Posterior vena cava (tissue), 2 donors: ENCODE results near the gene KLRC1. TPM values are rescaled to one million over a fixed set of nuclear protein-coding genes. Genes with fewer than 3 reads are reported as not detected.
"Not testable (repeated sequence)": the region's sequence is repeated elsewhere in the genome, so short reads cannot be mapped to it uniquely, and the experiment has no call there.

Source experiments
- DNase-seq: peaks from one replicate; pipeline ENCODE4 v3.0.0-alpha.2; 2020; ENCODE audit warnings: low spot score
- intact Hi-C, 2 donors: fragments of 100-400 bp; cut with DNase I; formaldehyde crosslinking; loops; one replicate each; pipeline versions ENCODE4 v1.14.1 to v1.14.2; 2022 to 2023
- long read RNA-seq, 2 donors: library from polyadenylated mRNA; unstranded; transcript quantifications; one replicate each; pipeline ENCODE4 v2.0.0, GENCODE V29; 2020 to 2021
- total RNA-seq, 2 donors: library from RNA; stranded (reverse); fragmentation: NEBNext Ultra II Directional; extraction: Animal tissue kit (Norgen Biotek cat#: 25700); gene quantifications; one replicate each; pipeline ENCODE4 v1.2.1, GENCODE V29; 2021
- donor health status: DM: yes; HTN: yes; CAD: no.
- donor health status: DM: yes; HTN: yes; CAD: no.

KLRC1 gene
- total RNA-seq = under 1 TPM in 1 of 2 donors, not detected in 1; 0.38 TPM
- long read RNA-seq, donor 1 = 0 reads
- long read RNA-seq, donor 2 = 0 reads

DNA sequence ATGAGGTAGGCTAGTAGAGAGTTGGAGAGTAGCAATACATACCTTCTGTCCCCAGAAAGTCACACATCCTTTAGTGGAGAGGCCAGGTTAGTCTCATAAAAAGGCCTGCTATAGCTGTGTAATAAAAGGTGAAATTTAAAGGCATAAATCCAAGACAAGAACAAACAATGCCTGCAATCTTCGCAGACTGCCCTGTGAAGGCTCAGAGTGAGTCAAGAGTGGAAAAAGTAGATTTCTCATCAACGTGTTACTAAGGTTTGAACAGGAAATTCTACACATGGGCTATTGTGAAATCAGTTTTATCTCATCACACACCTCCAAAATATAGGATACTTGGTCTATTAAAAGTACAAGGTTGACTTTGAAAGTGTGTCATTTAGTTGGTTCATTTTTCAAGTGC, at the start of gene KLRC1:
Gene KLRC1 (minus strand): TSS at position 222 of the 400 bp plus-strand sequence. CDS start 2,221 bp downstream, outside the sequence.
- no peak for DNase-seq
- intact Hi-C loops = no loop called here

DNA sequence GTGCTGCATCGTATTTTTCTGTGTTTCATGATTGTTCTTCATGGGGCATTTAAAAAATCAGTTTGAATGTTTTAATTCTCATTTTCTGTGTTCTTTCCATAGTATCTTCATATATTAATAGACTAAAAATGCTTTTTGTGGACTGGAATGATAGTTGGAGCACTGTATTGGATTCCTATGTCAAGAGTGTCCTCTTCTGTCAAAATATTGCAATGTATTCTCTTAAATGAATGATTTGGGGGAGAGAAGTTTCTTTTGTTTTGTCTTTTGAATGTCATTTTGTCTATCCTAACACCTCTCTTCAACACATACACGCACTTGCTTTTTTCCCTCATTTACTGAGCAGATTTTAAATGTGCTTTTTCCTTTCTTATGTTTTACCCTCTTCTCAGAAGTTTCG, 47.9 kb upstream of the KLRC1 start:
- no peak for DNase-seq
- intact Hi-C loops = no loop called here

DNA sequence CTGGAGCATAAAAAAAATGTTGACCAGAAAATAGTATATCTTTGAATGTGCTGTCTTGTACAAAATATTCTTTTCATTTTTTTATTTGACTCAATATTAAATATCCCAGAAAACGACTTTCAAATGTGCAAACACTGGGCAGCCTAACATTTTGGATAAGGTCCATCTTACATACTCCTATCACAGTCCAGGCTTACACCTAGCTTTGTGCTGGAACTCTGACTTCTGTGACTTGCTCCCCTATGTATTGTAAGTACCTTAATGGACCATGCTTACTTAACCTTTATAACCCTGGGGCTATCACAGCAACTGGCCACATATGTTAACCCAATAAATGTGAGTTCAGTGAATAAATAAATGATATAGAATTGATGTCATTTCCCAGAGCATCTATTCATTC, 44.9 kb upstream of the KLRC1 start:
- no peak for DNase-seq
- intact Hi-C loops = no loop called here

DNA sequence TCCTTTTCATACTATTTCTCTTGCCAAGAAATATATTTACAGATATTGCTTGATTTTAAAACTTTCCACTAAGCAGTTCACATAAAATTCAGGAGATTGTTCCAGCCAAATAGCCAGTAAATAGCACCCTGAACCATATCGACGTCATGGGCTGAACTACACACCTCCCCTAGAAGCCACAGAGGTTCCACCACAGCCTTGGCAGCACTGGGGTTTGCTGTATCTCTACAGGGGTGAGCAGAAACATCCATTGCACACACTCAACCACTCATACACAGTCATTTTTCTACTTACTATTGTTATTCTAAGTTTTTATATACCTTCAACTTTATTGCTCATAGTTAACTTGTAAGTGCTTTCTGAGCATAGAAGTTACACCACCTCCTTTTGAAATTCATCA, 44.4 kb upstream of the KLRC1 start:
- DNase-seq = no peak
- intact Hi-C loops = no loop called here

DNA sequence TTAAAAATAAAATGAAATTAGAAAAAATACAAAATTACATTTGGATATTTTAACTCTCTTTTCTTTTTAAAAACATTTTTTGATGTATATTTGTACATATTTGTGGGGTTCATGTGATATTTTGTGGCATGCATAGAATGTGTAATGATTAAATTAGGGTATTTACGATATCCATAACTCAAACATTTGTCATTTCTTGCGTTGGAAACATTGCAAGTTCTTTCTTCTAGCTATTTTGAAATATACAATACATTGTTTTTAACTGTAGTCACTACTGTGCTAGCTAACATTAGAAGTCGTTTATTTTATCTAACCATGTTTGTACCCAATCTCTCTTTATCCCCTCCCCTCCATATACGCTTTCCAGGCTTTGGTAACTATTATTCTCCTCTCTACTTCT, 38.6 kb upstream of the KLRC1 start:
- intact Hi-C loops = no loop called here
- no peak for DNase-seq

DNA sequence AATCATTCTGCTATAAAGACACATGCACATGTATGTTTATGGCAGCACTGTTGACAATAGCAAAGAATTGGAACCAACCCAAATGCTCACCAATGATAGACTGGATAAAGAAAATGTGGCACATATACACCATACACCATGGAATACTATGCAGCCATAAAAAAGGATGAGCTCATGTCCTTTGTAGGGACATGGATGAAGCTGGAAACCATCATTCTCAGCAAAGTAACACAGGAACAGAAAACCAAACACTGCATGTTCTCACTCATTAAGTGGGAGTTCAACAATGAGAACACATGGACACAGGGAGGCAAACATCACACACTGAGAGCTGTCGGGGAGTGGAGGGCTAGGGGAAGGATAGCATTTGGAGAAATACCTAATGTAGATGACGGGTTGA, 34.2 kb upstream of the KLRC1 start:
- DNase-seq, intact Hi-C loops: not testable (repeated sequence)

DNA sequence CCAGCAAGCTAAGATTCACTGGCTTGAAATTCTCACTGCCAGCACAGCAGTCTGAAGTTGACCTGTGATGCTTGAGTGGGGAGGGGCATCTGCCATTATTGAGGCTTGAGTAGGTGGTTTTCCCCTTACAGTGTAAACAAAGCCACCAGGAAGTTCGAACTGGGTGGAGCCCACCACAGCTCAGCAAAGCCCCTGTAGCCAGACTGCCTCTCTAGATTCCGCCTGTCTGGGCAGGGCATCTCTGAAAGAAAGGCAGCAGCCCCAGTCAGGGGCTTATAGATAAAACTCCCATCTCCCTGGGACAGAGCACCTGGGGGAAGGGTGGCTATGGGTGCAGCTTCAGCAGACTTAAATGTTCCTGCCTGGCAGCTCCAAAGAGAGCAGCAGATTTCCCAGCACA, 28.7 kb upstream of the KLRC1 start:
- DNase-seq, intact Hi-C loops: not testable (repeated sequence)

DNA sequence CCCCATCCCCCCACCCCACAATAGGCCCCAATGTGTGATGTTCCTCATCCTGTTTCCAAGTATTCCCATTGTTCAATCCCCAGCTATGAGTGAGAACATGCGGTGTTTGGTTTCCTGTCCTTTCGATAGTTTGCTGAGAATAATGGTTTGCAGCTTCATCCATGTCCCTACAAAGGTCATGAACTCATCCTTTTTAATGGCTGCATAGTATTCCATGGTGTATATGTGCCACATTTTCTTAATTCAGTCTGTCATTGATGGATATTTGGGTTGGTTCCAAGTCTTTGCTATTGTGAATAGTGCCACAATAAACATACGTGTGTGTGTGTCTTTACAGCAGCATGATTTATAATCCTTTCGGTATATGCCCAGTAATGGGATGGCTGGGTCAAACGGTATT, 19.6 kb upstream of the KLRC1 start:
- intact Hi-C loops, DNase-seq: not testable (repeated sequence)

DNA sequence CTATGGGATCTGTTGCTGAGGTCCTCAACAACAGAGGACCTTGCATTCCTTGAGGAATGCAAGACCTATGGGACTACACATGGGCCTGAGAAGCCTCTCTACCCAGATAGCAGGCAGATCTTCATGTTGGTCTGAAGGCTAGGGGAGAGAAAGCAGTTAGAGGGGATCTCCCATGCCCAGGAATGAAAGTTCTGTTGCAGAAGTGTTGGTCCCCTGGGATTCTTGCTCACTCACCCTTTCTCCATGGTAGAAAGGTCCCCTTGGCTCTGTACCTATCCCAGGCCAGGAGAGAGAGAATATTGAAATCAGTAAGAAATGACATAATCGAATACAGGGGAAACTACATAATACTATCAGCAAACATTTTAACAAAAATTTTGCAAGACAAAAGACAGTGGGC, 16.5 kb upstream of the KLRC1 start:
- no peak for DNase-seq
- intact Hi-C loops = no loop called here

DNA sequence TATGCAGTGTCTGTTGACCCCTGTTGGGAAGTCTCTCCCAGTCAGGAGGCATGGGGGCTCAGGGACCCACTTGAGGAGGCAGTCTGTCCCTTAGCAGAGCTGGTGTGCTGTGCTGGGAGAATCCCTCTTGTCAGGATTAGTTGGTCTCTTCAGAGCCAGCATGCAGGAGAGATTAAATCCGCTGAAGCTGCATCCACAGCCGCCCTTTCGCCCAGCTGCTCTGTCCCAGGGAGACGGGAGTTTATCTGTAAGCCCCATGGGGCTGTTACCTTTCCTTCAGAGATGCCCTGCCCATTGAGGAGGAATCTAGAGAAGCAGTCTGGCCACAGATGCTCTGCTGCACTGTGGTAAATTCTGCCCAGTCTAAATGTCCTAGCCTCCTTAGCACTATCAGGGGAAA, 13.1 kb upstream of the KLRC1 start:
- no peak for DNase-seq
- intact Hi-C loops = no loop called here

DNA sequence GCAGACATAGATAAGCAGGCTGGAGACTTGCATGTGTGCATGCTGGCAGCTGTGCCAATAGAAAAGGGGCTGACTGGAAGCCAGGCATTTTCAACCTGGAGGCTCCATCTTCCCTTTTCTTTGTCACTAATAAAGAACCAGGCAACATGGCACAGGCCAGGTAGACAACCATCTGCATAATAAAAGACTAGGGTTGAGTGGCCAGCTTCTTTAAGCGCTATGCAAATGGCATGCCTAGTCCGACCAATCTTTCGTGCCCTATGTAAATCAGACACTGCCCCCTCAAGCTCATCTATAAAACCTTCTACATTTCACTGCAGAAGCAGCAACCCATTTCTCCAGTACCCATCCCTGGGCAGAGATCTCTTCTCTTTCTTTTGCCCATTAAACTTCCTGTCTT, 4.6 kb upstream of the KLRC1 start:
- intact Hi-C loops = no loop called here
- no peak for DNase-seq

DNA sequence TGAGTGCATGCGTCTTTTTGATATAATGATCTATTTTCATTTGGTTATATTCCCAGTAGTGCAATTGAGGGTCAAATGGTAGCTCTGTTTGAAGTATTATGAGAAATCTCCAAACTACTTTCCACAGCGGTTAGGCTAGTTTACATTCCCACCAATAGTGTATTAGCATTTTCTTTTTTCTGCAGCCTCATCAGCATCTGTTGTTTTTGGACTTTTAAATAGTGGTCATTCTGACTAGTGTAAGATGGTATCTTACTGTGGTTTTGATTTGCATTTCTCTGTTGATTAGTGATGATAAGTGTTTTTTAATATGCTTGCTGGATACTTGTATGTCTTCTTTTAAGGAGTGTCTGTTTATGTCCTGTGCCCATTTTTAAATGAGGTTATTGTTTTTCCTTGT, 3.7 kb upstream of the KLRC1 start:
- intact Hi-C loops = no loop called here
- DNase-seq = no peak

DNA sequence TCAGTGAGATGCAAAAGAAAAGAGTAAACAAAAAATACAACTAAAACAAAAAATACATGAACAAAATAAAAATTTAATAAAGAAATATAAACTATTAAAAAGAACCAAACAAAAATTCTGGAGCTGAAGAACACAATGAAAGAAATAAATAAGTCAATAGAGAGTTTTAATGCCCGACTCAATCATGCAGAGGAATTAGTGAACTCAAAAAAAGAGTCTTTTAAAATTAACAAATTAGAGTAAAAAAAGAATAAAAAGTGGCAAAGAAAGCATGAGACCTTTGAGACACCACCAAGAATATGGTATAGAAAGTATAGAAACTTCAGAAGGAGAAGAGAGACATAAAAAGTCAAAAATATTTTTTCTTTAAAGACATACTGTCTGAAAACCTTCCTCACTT, 2.6 kb upstream of the KLRC1 start:
- DNase-seq = no peak
- intact Hi-C loops = no loop called here

DNA sequence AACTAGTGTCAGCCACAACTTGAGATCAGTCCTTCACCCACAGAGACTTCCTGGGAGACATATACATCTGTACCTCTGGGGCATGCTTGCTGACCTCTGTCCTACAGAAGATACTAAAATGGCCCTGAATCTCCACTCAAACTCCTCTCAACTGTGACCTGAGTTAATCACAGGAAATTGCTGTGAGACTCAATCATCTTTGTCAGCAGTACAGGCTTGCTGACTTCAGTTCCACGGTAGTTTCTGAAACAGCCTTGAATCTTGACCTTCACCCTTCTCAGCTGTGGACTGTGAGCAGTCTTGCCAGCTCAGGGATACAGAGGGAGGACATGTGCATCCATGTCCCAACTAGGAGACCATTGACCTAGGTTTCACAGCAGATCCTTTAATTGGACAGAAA, 1.4 kb upstream of the KLRC1 start:
- no peak for DNase-seq
- intact Hi-C loops = no loop called here

DNA sequence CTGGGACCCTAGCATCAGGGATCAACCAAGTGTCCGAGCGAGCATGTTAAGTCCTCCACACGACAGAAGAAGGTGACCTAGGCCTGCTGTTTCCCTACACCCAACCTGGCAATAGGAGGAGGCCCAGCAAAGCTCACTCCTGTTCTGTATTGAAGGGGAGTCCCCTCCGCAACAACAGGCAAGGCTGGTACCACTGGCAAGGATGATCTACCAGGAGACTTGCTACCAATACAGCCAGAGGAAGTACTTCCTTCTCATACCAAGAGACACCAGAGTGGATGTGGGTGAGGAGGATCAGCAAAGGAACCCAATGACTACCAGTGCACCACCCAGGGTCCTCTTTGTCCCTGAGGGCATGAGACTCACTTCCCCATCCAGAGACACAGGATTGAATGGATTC, 4.9 kb downstream of the KLRC1 start:
- intact Hi-C loops = no loop called here

DNA sequence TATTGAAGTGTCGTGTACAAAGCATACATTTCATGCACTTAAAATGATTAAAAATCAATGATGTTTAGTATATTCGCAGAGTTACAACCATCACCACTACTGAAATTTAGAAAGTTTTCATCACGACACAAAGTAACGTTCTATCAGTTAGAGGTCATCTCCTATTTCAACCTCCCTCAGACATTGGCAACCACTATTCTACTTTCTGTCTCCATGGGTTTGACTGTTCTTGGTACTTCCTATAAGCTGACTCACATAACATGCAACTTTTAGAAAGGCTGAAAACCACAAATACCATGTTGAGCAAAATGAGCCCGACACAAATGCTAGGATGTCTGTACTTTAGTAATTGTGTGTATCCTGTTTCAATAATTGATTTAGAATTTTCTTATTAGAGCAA, 7.1 kb downstream of the KLRC1 start:
- intact Hi-C loops = not testable (repeated sequence)

More for the DNA sequence above, 4.9 kb downstream of the KLRC1 start:
- DNase-seq = no peak

DNA sequence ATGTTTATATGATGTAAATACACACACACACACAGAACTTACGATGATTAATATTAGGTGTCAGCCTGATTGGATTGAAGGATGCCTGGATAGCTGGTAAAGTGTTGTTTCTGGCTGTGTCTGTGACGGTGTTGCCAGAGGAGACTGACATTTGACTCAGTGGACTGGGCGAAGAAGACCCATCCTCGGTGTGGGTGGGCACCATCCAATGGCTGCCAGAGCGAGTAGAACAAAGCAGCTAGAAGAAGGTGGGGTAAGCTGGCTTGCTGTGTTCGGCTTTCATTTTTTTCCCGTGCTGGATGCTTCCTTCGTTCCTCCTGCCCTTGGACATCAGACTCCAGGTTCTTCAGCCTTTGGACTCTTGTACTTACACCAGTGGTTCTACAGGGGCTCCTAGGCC, 12.0 kb downstream of the KLRC1 start:
- DNase-seq, intact Hi-C loops: not testable (repeated sequence)

More for the DNA sequence above, 7.1 kb downstream of the KLRC1 start:
- not testable (repeated sequence) for DNase-seq

DNA sequence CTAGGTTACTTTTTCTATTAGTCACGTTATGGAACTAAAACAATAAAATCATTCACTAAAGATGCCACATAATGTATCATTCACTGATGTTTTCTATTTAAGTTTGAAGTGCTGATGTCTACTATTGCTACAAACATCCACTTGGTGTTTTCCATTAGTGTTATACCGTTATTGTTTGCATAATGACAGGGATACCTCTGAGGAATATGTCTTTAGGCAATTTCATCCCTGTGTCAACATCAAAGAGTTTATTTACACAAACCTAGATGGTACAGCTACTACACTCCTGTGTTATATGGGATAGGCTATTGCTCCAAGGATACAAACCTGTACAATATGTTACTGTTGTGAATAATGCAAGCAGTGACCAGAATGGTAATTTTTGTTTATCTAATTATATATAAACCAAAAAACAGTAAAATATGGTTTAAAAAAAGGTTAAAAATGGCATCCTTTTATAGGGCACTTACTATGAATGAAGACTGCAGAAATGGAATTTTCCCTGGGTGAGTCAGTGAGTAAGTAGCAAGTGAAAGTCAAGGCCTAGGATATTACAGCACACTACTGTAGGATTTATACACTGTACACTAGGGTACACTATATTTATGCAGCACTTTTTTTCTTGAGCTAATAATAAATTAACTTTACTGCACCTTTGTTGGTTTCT, 13.4 kb downstream of the KLRC1 start:
- intact Hi-C loops, DNase-seq: not testable (repeated sequence)

DNA sequence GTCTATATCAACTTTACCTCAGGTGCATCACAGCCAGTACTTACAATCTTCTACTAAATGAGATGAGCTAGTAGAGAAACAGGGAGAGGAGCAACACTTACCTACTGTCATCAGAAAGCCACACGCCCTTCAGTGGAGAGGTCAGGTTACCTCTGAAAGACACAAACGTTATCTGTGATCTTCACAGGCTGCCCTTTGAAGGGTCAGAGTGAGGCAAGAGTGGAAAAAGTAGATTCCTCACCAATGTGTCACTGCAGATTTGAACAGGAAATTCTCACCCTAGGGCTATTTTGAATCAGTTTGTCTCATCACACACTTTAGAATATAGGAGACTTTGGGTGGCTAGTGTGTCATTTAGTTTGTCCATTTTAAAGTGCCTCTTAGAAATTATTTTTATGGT, 15.6 kb downstream of the KLRC1 start:
- DNase-seq, intact Hi-C loops: not testable (repeated sequence)

DNA sequence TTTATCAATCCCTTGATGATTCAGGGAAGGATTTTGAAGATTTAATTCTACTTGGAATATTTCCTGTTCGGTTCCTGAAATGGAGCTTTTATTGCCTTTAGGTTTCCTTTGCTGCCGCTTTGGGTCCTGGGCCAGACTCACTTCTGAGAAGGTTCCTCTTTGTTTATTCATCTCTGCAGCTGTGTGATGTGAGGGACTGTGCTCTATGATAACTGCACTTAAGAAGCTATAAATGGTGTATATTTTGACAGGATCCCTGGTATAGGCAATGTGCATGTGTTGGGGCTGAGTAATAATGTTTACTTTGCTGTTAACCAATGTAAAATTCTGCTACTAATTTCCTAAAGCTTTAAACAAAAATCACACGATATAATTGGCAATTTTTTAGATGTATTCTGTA, 17.4 kb downstream of the KLRC1 start, which contains the start of gene KLRC2:
Gene KLRC2 (minus strand): TSS at position 195 of the 400 bp plus-strand sequence. CDS start 24 bp downstream, at position 171.
- DNase-seq, intact Hi-C loops: not testable (repeated sequence)

DNA sequence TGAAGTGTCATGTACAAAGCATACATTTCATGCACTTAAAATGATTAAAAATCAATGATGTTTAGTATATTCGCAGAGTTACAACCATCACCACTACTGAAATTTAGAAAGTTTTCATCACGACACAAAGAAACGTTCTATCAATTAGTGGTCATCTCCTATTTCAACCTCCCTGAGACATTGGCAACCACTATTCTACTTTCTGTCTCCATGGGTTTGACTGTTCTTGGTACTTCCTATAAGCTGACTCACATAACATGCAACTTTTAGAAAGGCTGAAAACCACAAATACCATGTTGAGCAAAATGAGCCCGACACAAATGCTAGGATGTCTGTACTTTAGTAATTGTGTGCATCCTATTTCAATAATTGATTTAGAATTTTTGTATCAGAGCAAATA, 22.6 kb downstream of the KLRC1 start:
- DNase-seq = not testable (repeated sequence)

More for the DNA sequence above, 22.6 kb downstream of the KLRC1 start:
- intact Hi-C loops = not testable (repeated sequence)
